GM13976 (cell line): ENCODE measurements around the gene MICALL1.
A peak's percentile ranks its signal among the peaks of the same experiment; 100 is the strongest.

Experiments
- DNase-seq: peaks from one replicate; pipeline ENCODE4 v3.0.0; 2012; ENCODE audit warnings: low spot score
- CTCF ChIP-seq: IDR thresholded peaks from 2 replicates; pipeline ENCODE4 v1.5.1; 2012; ENCODE audit warnings: borderline replicate concordance, mild to moderate bottlenecking; ENCODE audit not compliant: insufficient read depth; ENCODE audit errors: extremely low read depth, missing control alignments, control extremely low read depth
- in situ Hi-C: fragments of 300-500 bp; cut with MboI; formaldehyde crosslinking; loops from one replicate; pipeline ENCODE4 v1.12.0; 2022; ENCODE audit warnings: low sequenced_read_pairs, mixed read lengths, inconsistent platforms; ENCODE audit not compliant: unreplicated experiment

The MICALL1 gene

GRCh38 chr22:37929390-37929789, 23.3 kb downstream of the MICALL1 start:
- no peak for DNase-seq
- TF ChIP-seq CTCF: no peak
- in situ Hi-C loops: no loop called here

GRCh38 chr22:37930270-37930951, 24.3 kb downstream of the MICALL1 start:
- no peak for TF ChIP-seq CTCF
- in situ Hi-C loops: no loop called here
- peak; percentile 66 for DNase-seq

- no peak for DNase-seq
- in situ Hi-C loops: no loop called here
- TF ChIP-seq CTCF: no peak
Measured at GRCh38 chr22:37930952-37931440, 24.9 kb downstream of the MICALL1 start.

GRCh38 chr22:37931893-37932389, 25.8 kb downstream of the MICALL1 start:
- no peak for TF ChIP-seq CTCF
- DNase-seq: no peak
- in situ Hi-C loops: no loop called here

GRCh38 chr22:37932401-37932800, 26.3 kb downstream of the MICALL1 start:
- in situ Hi-C loops: no loop called here
- TF ChIP-seq CTCF: no peak
- DNase-seq: no peak

- in situ Hi-C loops: no loop called here
- no peak for DNase-seq
- no peak for TF ChIP-seq CTCF
Measured at GRCh38 chr22:37932821-37933578, 26.9 kb downstream of the MICALL1 start.
